ENCODE data around the gene UBA1.
"Not testable (repeated sequence)": the region's sequence is repeated elsewhere in the genome, so short reads cannot be mapped to it uniquely, and the experiment has no call there.

Gene UBA1

GRCh38 chrX:47229427-47229826 is 35.8 kb downstream of the UBA1 start:
- no peak for DNase-seq (ENCODE audit: low read depth in 3 of 3)

- no peak for DNase-seq (ENCODE audit: low read depth in 3 of 3)
Observed at GRCh38 chrX:47230136-47230868, 36.7 kb downstream of the UBA1 start.

GRCh38 chrX:47231167-47231566 is 37.5 kb downstream of the UBA1 start:
- DNase-seq (ENCODE audit: low read depth in 3 of 3) = no peak

DNA sequence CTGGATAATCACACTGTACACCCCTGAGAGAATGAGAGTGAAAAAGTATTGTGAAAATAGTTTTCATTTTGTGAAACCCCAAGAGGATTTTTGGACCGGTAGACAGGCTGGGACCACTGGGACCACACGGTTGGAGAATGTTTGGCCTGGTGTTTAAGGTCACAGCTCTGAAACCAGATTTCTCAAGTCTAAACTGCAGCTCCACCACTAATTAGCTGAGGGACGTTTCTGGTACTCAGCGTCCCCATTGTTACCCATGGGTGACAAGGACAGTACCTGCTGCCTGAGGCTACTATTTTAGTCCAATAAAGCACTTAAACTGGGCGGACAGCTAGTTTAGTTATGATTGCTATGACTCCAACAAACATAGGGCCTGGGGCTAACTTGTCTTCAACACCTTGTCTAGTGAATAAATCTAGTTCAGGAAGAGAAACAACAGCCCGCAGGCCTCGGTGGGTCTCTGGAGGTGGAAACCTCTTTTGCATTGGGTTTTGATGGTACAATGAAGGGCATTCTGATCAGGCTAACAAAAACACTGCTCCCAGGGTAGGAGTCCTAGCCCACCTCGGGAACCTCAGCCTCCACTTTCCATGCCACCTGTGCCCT is 38.7 kb downstream of the UBA1 start:
- DNase-seq (ENCODE audit: low read depth in 3 of 3) = no peak

- no peak for DNase-seq (ENCODE audit: low read depth in 3 of 3)
Observed at GRCh38 chrX:47232803-47233332, 39.2 kb downstream of the UBA1 start, which contains the start of gene USP11. TSS of gene USP11 (plus strand) at chrX:47233009. CDS start at chrX:47233044, 35 bp downstream.

- peak; percentile 81 to 89 (median 88) for DNase-seq (ENCODE audit: low read depth in 3 of 3)
Observed at GRCh38 chrX:47233333-47234113, 39.9 kb downstream of the UBA1 start.

- no peak for DNase-seq (ENCODE audit: low read depth in 3 of 3)
Observed at GRCh38 chrX:47234583-47234982, 41.0 kb downstream of the UBA1 start.

DNA sequence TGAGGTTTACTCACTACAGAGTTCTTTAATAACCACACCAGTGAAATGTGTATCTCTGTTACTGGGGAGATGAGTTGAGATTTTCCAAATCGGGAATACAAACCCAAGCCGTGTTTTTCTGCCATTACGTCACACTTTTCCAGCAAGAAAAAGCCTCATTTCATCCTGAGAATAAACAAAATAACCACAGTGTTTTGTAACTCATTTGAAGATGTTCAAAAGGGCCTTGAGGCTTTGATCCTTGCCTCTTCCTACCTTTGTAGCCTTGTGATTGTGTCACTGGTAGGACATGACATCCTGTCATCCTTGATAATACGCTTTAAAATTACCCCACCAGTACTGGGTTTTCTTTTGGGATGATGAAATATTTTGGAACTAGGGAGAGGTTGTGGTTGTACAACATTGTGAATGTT is 42.1 kb downstream of the UBA1 start:
- DNase-seq (ENCODE audit: low read depth in 3 of 3) = no peak

- DNase-seq (ENCODE audit: low read depth in 3 of 3) = no peak
Observed at GRCh38 chrX:47239199-47239598, 45.6 kb downstream of the UBA1 start.

GRCh38 chrX:47239898-47240545 is 46.4 kb downstream of the UBA1 start:
- DNase-seq (ENCODE audit: low read depth in 3 of 3) = no peak

DNA sequence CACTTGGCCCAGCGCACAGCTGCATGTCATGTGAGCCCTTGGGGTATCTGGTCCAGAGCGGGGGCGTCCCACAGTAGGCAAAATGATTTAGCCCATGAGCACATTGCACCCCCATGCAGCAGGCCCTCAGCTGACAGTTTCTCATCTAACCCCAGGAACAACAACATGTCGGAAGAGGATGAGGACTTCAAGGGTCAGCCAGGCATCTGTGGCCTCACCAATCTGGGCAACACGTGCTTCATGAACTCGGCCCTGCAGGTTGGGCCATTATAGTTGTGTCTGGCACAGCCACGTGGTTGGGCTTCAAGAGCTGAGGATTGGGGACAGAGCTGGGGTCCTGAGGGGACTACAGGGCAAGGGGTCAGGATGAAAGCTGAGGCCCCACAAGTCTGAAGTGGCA is 47.0 kb downstream of the UBA1 start:
- no peak for DNase-seq (ENCODE audit: low read depth in 3 of 3)

- no peak for DNase-seq (ENCODE audit: low read depth in 3 of 3)
Observed at GRCh38 chrX:47241201-47242011, 47.8 kb downstream of the UBA1 start.

DNA sequence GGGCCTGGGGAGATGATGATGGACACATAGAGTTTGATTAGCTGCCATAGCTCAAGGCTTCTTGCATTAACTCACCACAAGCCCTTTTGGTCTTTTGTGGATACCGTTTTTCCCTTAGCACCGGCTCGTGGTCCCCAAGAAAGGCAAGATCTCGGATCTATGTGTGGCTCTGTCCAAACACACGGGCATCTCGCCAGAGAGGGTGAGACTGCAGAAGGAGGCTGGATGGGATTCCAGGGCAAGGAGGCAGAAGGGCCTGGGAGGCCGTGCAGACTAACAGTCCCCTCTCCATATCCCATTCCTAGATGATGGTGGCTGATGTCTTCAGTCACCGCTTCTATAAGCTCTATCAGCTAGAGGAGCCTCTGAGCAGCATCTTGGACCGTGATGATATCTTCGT is 48.7 kb downstream of the UBA1 start:
- DNase-seq (ENCODE audit: low read depth in 3 of 3) = no peak

GRCh38 chrX:47243351-47243750 is 49.7 kb downstream of the UBA1 start:
- no peak for DNase-seq (ENCODE audit: low read depth in 3 of 3)

DNA sequence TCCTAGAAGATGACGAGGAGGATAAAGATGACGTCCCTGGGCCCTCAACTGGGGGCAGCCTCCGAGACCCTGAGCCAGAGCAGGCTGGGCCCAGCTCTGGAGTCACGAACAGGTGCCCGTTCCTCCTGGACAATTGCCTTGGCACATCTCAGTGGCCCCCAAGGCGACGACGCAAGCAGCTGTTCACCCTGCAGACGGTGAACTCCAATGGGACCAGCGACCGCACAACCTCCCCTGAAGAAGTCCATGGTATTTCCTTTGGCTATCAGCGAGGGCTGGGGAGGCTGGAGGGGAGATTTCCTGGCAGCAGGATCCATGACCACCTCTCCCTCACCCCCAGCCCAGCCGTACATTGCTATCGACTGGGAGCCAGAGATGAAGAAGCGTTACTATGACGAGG is 51.0 kb downstream of the UBA1 start:
- DNase-seq (ENCODE audit: low read depth in 3 of 3) = no peak

DNA sequence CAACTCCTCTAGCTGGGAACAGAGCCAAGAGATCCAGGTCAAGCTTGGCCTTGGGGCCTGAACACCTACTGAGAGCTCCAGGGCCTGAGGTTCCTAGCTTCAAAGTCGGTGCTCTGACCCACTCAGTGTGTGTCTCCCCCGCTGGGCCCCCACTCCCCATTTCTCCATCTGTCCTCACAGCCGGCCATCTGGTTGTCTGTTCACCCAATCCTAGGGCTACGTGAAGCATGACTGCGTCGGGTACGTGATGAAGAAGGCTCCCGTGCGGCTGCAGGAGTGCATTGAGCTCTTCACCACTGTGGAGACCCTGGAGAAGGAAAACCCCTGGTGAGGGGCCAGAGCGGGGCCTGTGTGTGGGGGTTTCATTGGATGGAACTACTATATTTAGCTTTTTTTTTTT is 51.5 kb downstream of the UBA1 start:
- DNase-seq (ENCODE audit: low read depth in 3 of 3) = no peak

GRCh38 chrX:47247206-47247998 is 53.8 kb downstream of the UBA1 start:
- DNase-seq (ENCODE audit: low read depth in 3 of 3) = no peak

- no peak for DNase-seq (ENCODE audit: low read depth in 3 of 3)
Observed at GRCh38 chrX:47247999-47248320, 54.3 kb downstream of the UBA1 start.

DNA sequence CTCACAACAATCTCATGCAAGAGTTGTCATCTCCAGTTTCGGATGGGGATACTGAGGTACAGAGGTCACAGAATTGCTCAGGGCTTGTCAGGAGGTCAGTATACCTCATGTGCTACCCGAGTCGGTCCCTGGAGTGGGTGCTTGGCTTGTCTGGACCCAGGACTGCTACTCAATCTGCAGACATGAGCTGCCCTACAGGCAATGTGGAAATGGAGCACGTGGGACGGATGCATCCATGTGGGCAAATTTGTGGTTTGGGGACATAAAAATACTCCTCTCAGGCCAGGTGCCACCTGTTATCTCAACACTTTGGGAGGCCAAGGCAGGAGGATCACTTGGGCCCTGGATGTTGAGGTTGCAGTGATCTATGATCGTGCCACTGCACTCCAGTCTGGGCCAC is 54.9 kb downstream of the UBA1 start:
- DNase-seq (ENCODE audit: low read depth in 3 of 3) = no peak

DNA sequence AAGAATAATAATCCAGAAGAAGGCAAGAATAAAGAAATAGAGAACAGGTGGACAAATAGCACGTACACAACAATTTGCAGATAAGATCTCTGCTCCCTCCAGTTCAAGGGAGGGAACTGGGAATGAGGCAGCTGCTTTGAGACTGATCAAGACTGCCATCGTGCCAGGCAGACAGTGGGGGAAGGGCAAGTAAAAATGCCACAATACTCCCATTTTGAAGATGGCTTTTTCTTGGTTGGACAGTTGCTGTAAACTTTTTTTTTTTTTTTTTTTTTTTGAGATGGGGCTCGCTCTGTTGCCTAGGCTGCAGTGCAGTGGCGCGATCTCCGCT is 56.4 kb downstream of the UBA1 start:
- no peak for DNase-seq (ENCODE audit: low read depth in 3 of 3)

GRCh38 chrX:47257620-47258019 is 64.0 kb downstream of the UBA1 start:
- not testable (repeated sequence) for DNase-seq (ENCODE audit: low read depth in 3 of 3)

Data from stimulated activated CD4-positive, alpha-beta T cell treated with anti-CD3 and anti-CD28 coated beads, TNF-alpha, amount 100 ng/mL, for 48 hours (primary cell).